Measurements from ENCODE around the gene MAD2L1. TPM values are rescaled to one million over a fixed set of nuclear protein-coding genes. Genes with fewer than 3 reads are reported as not detected.

Gene MAD2L1
- total and polyA plus RNA-seq, 2 experiments from 2014 or later = 80.2 to 139 TPM

GRCh38 chr4:120055162-120055561 lies 11.5 kb downstream of the MAD2L1 start:
- Histone ChIP-seq H3K4me3 (no peak overlapping the region), H2AFZ (no peak overlapping the region), H3F3A (replicated peaks; ENCODE audit: low read depth) (no peaks in the 10 kb centered on the region), H3K9me2 (ENCODE audit: insufficient read depth) (no peaks in the 10 kb centered on the region), H3K27me3 (ENCODE audit: insufficient read depth) (no peaks in the 10 kb centered on the region), H3K27ac (ENCODE audit: low read depth) (no peak overlapping the region), H3K36me3 (ENCODE audit: insufficient read depth) (peaks cover 10% of the 10 kb centered on the region), H3K79me2 (replicated peaks; ENCODE audit: insufficient read depth) (no peaks in the 10 kb centered on the region), H3K4me2 (no peak overlapping the region), H3K4me1 (ENCODE audit: insufficient read depth) (0 out of 2 replicates have a peak, but pooled peaks cover 8% of the 10 kb centered on the region), H4K20me1 (replicated peaks; ENCODE audit: insufficient read depth) (peaks cover 2% of the 10 kb centered on the region)
- TF ChIP-seq CREB1 (CRISPR knock-in tag; IDR thresholded peaks at IDR 0.05; ENCODE audit: low read depth) (no peak), ZNF462 (CRISPR knock-in tag; IDR thresholded peaks at IDR 0.05) (no peak), EZH2phosphoT487 (IDR thresholded peaks at IDR 0.05; ENCODE audit: unreplicated experiment) (no peak), REST (IDR thresholded peaks at IDR 0.05; ENCODE audit: unreplicated experiment) (no peak), ZNF331 (CRISPR knock-in tag; IDR thresholded peaks at IDR 0.05; ENCODE audit: low read depth) (no peak)
- Mint-ChIP-seq H3K27ac (no peak overlapping the region), H3K36me3 (ENCODE audit: low read depth) (peaks cover 27% of the 10 kb centered on the region), H3K27me3 (ENCODE audit: insufficient read depth, low read depth, poor library complexity) (peaks cover 2% of the 10 kb centered on the region), H3K4me1 (peaks cover 5% of the 10 kb centered on the region; the same call in 2 of the 3 replicates), H3K9me3 (no peaks in the 10 kb centered on the region), H3K4me3 (no peak overlapping the region)
- ATAC-seq = no peak
- DNase-seq (ENCODE audit: low spot score) = no peak

Measured in GM23338 (cell line).